ENCODE data around the gene SYNDIG1L.

GRCh38 chr14:74413627-74414026 is 12.4 kb downstream of the SYNDIG1L start:
- TF ChIP-seq POLR2AphosphoS5 (IDR thresholded peaks at IDR 0.05): no peak
- no peak for TF ChIP-seq SMC3 (conservative IDR thresholded peaks at IDR 0.05; ENCODE audit: poor library complexity)
- no peak for TF ChIP-seq CTCF (IDR thresholded peaks at IDR 0.05; ENCODE audit: poor library complexity, severe bottlenecking)
- TF ChIP-seq EP300 (conservative IDR thresholded peaks at IDR 0.05; ENCODE audit: poor library complexity, severe bottlenecking): no peak
- no peak for TF ChIP-seq EZH2 (IDR thresholded peaks at IDR 0.05; ENCODE audit: borderline replicate concordance, insufficient read depth, low read length, poor library complexity, severe bottlenecking)
- TF ChIP-seq TAF1 (IDR thresholded peaks at IDR 0.05; ENCODE audit: low read depth): no peak
- no peak for TF ChIP-seq RAD21 (conservative IDR thresholded peaks at IDR 0.05)

Measured in neural cell (in vitro differentiated cells).